Measurements from ENCODE around the gene SUPV3L1. TPM values are rescaled to one million over a fixed set of nuclear protein-coding genes. Genes with fewer than 3 reads are reported as not detected.

The SUPV3L1 gene
- total RNA-seq, 1 experiment from 2014 or later, result 55.3 TPM

- peak; percentile 90 for DNase-seq (ENCODE audit: low spot score)
- H3K4me3 ChIP-seq (ENCODE audit: low read depth, low read length, poor library complexity, severe bottlenecking), result no peak overlapping the region
- peaks cover 33% of the 10 kb centered on the region for H3K4me1 ChIP-seq (ENCODE audit: insufficient read depth, low read length, poor library complexity, severe bottlenecking)
- intact Hi-C loops (cut with micrococcal nuclease; ENCODE audit: unreplicated experiment), result no loop called here
- TF ChIP-seq EZH2 (IDR thresholded peaks at IDR 0.05; ENCODE audit: borderline replicate concordance, low read depth, low read length, poor library complexity, severe bottlenecking) (no peak), CTCF (conservative IDR thresholded peaks at IDR 0.05; ENCODE audit: low read depth, low read length) (no peak)
- ChIA-PET CTCF (no interaction called here), POLR2A (ENCODE audit: low non-redundant PET) (interaction anchor here (0.6 kb wide), 1 partner anchor 1235 kb away, joined by 3 read pairs; no protein-coding TSS in a partner anchor)
- H3K27me3 ChIP-seq (replicated peaks; ENCODE audit: insufficient read depth, low read depth, low read length, poor library complexity), result no peaks in the 10 kb centered on the region
- BruUV-seq (replicated peaks), result no TSS peak
- no peaks in the 10 kb centered on the region for H3K9me3 ChIP-seq (ENCODE audit: low read depth, low read length, poor library complexity, severe bottlenecking)
- H3K27ac ChIP-seq (ENCODE audit: low read depth, low read length, poor library complexity, severe bottlenecking), result peak overlapping the region; percentile 88
- no peaks in the 10 kb centered on the region for H3K36me3 ChIP-seq (ENCODE audit: insufficient read depth, low read length, poor library complexity, severe bottlenecking)
These were observed 37.2 kb downstream of the SUPV3L1 start for GRCh38 chr10:69217119-69217754.

- TF ChIP-seq EZH2 (IDR thresholded peaks at IDR 0.05; ENCODE audit: borderline replicate concordance, low read depth, low read length, poor library complexity, severe bottlenecking) (no peak), CTCF (conservative IDR thresholded peaks at IDR 0.05; ENCODE audit: low read depth, low read length) (no peak)
- intact Hi-C loops (cut with micrococcal nuclease; ENCODE audit: unreplicated experiment), result no loop called here
- no peak for DNase-seq (ENCODE audit: low spot score)
- Histone ChIP-seq H3K9me3 (ENCODE audit: low read depth, low read length, poor library complexity, severe bottlenecking) (no peaks in the 10 kb centered on the region), H3K36me3 (ENCODE audit: insufficient read depth, low read length, poor library complexity, severe bottlenecking) (no peaks in the 10 kb centered on the region), H3K4me3 (ENCODE audit: low read depth, low read length, poor library complexity, severe bottlenecking) (no peak overlapping the region), H3K4me1 (ENCODE audit: insufficient read depth, low read length, poor library complexity, severe bottlenecking) (peaks cover 34% of the 10 kb centered on the region), H3K27me3 (replicated peaks; ENCODE audit: insufficient read depth, low read depth, low read length, poor library complexity) (no peaks in the 10 kb centered on the region), H3K27ac (ENCODE audit: low read depth, low read length, poor library complexity, severe bottlenecking) (peak overlapping the region; percentile 88)
- BruUV-seq (replicated peaks), result no TSS peak
- ChIA-PET CTCF (no interaction called here), POLR2A (ENCODE audit: low non-redundant PET) (no interaction called here)
These were observed 38.8 kb downstream of the SUPV3L1 start for GRCh38 chr10:69218831-69219230.

- intact Hi-C loops (cut with micrococcal nuclease; ENCODE audit: unreplicated experiment), result no loop called here
- H3K4me1 ChIP-seq (ENCODE audit: insufficient read depth, low read length, poor library complexity, severe bottlenecking), result peaks cover 33% of the 10 kb centered on the region
- H3K4me3 ChIP-seq (ENCODE audit: low read depth, low read length, poor library complexity, severe bottlenecking), result no peak within 1 kb of the TSS
- no peak within 1 kb of the TSS for H3K27ac ChIP-seq (ENCODE audit: low read depth, low read length, poor library complexity, severe bottlenecking)
- DNase-seq (ENCODE audit: low spot score), result no peak
- no peaks in the 10 kb centered on the region for H3K27me3 ChIP-seq (replicated peaks; ENCODE audit: insufficient read depth, low read depth, low read length, poor library complexity)
- CTCF ChIA-PET, result no interaction called here
- H3K9me3 ChIP-seq (ENCODE audit: low read depth, low read length, poor library complexity, severe bottlenecking), result no peaks in the 10 kb centered on the region
- TF ChIP-seq CTCF (conservative IDR thresholded peaks at IDR 0.05; ENCODE audit: low read depth, low read length), result no peak
- no peak for TF ChIP-seq EZH2 (IDR thresholded peaks at IDR 0.05; ENCODE audit: borderline replicate concordance, low read depth, low read length, poor library complexity, severe bottlenecking)
- POLR2A ChIA-PET (ENCODE audit: low non-redundant PET), result no interaction called here
- no peaks in the 10 kb centered on the region for H3K36me3 ChIP-seq (ENCODE audit: insufficient read depth, low read length, poor library complexity, severe bottlenecking)
- BruUV-seq (replicated peaks), result no TSS peak
These were observed 40.0 kb downstream of the SUPV3L1 start, which contains the start of gene HKDC1 for GRCh38 chr10:69220041-69220451. HKDC1 (plus strand) TSS chr10:69220332; CDS start chr10:69220436, 104 bp downstream.
